Erythroblast (primary cell): ENCODE data around the gene ZNF138.

Experiments used
- GATA1 ChIP-seq: IDR thresholded peaks from 2 replicates; pipeline ENCODE4 v1.6.1; 2011; ENCODE audit warnings: low read depth, mild to moderate bottlenecking, control low read depth, low read length, moderate library complexity
- POLR2A ChIP-seq: IDR thresholded peaks from 2 replicates; pipeline ENCODE4 v1.6.1; 2011; ENCODE audit warnings: mild to moderate bottlenecking, low read length

GRCh38 chr7:64768824-64769223 is 25.4 kb upstream of the ZNF138 start:
- TF ChIP-seq POLR2A (no peak), GATA1 (no peak)
